Measurements from ENCODE around the gene ELK3. TPM values are rescaled to one million over a fixed set of nuclear protein-coding genes. Genes with fewer than 3 reads are reported as not detected.
A peak's percentile ranks its signal among the peaks of the same experiment; 100 is the strongest.

ELK3 gene
- total RNA-seq, 3 donors from 2014 or later (not counting 1 experiment from before 2014, with no cell fraction given), result 17.8 to 28.8 (median 20.9) TPM

- intact Hi-C loops (cut with micrococcal nuclease), result no loop called here
Measured at GRCh38 chr12:96204381-96204780, 10.2 kb downstream of the ELK3 start.

GRCh38 chr12:96205908-96206307 lies 11.7 kb downstream of the ELK3 start:
- Mint-ChIP-seq H3K36me3 (no peaks in the 10 kb centered on the region), H3K27me3 (ENCODE audit: low read depth in 2 of 2) (peaks cover 0 to 7% of the 10 kb centered on the region in 2 donors), H3K27ac (no peak overlapping the region), H3K4me3 (peak overlapping the region; percentile 40), H3K4me1 (peaks cover 40 to 42% of the 10 kb centered on the region in 2 donors), H3K9me3 (no peaks in the 10 kb centered on the region)
- no peak for TF ChIP-seq CTCF (IDR thresholded peaks at IDR 0.05)
- Histone ChIP-seq H3K27me3 (ENCODE audit: control insufficient read depth, insufficient read depth, low read length) (no peaks in the 10 kb centered on the region), H3K4me1 (ENCODE audit: control insufficient read depth, insufficient read depth, low read length) (peaks cover 34% of the 10 kb centered on the region), H3K27ac (ENCODE audit: low read length) (no peak overlapping the region), H3K36me3 (ENCODE audit: control insufficient read depth, insufficient read depth, low read length) (no peaks in the 10 kb centered on the region), H3K4me3 (ENCODE audit: low read length) (no peak overlapping the region), H3K9me3 (ENCODE audit: control insufficient read depth, insufficient read depth, low read length) (no peaks in the 10 kb centered on the region)
- ATAC-seq, result peak in 1 of 3 donors; percentile 58
- WGBS (ENCODE audit: insufficient coverage), result 2% methylated on average over 3 of the region's 3 CpGs
- intact Hi-C loops (cut with micrococcal nuclease), result no loop called here
- DNase-seq, result peak in 1 of 2 donors; percentile 62

More at GRCh38 chr12:96204381-96204780, 10.2 kb downstream of the ELK3 start:
- no peak for ATAC-seq
- peaks cover 27% of the 10 kb centered on the region for H3K4me1 ChIP-seq (ENCODE audit: control insufficient read depth, insufficient read depth, low read length)
- no peaks in the 10 kb centered on the region for H3K27me3 ChIP-seq (ENCODE audit: control insufficient read depth, insufficient read depth, low read length)
- no peak overlapping the region for H3K4me3 Mint-ChIP-seq
- H3K9me3 Mint-ChIP-seq, result no peaks in the 10 kb centered on the region
- DNase-seq, result no peak
- no peak overlapping the region for H3K4me3 ChIP-seq (ENCODE audit: low read length)
- H3K4me1 Mint-ChIP-seq, result peaks cover 36% of the 10 kb centered on the region in 2 donors
- WGBS (ENCODE audit: insufficient coverage), result 96% methylated on average over 4 of the region's 5 CpGs
- no peak for TF ChIP-seq CTCF (IDR thresholded peaks at IDR 0.05)
- no peak overlapping the region for H3K27ac Mint-ChIP-seq
- H3K36me3 ChIP-seq (ENCODE audit: control insufficient read depth, insufficient read depth, low read length), result no peaks in the 10 kb centered on the region
- peaks cover 0 to 7% of the 10 kb centered on the region in 2 donors for H3K27me3 Mint-ChIP-seq (ENCODE audit: low read depth in 2 of 2)
- no peaks in the 10 kb centered on the region for H3K36me3 Mint-ChIP-seq
- no peaks in the 10 kb centered on the region for H3K9me3 ChIP-seq (ENCODE audit: control insufficient read depth, insufficient read depth, low read length)
- H3K27ac ChIP-seq (ENCODE audit: low read length), result no peak overlapping the region

GRCh38 chr12:96206936-96207662 lies 12.9 kb downstream of the ELK3 start:
- no peaks in the 10 kb centered on the region for H3K36me3 Mint-ChIP-seq
- H3K4me3 Mint-ChIP-seq, result no peak overlapping the region
- Histone ChIP-seq H3K27me3 (ENCODE audit: control insufficient read depth, insufficient read depth, low read length) (no peaks in the 10 kb centered on the region), H3K36me3 (ENCODE audit: control insufficient read depth, insufficient read depth, low read length) (no peaks in the 10 kb centered on the region), H3K9me3 (ENCODE audit: control insufficient read depth, insufficient read depth, low read length) (no peaks in the 10 kb centered on the region), H3K4me1 (ENCODE audit: control insufficient read depth, insufficient read depth, low read length) (peaks cover 37% of the 10 kb centered on the region), H3K4me3 (ENCODE audit: low read length) (no peak overlapping the region), H3K27ac (ENCODE audit: low read length) (no peak overlapping the region)
- DNase-seq (no peak), ATAC-seq (peak; percentile 39 to 60 (median 44))
- peaks cover 0 to 7% of the 10 kb centered on the region in 2 donors for H3K27me3 Mint-ChIP-seq (ENCODE audit: low read depth in 2 of 2)
- intact Hi-C loops (cut with micrococcal nuclease), result no loop called here
- WGBS (ENCODE audit: insufficient coverage), result 64% methylated on average over 1 of the region's 4 CpGs
- peaks cover 44 to 46% of the 10 kb centered on the region in 2 donors for H3K4me1 Mint-ChIP-seq
- H3K27ac Mint-ChIP-seq, result peak overlapping the region in 1 of 2 donors; percentile 21
- no peak for TF ChIP-seq CTCF (IDR thresholded peaks at IDR 0.05)
- no peaks in the 10 kb centered on the region for H3K9me3 Mint-ChIP-seq

Measured in natural killer cell (primary cell).